ENCODE results near the gene TMEM131.

DNA sequence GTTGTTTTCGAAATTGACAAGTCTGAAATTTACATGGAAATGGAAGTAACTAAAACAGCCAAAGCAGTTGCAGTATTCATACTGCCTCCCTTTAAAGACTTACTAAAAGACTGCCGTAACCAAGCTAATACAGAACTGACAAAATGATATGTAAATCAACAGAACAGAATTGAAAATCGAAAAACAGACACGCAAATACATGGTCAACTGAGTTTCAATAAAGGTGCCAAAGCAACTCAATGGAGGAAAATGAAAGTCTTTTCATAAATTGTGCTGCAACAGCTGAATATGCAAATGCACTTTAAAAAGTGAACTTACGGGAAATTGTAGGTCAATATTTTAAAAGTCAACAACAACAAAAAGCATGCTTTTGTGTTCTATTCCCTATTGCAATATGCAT, 34.2 kb downstream of the TMEM131 start:
- TF ChIP-seq, protein P1, sequence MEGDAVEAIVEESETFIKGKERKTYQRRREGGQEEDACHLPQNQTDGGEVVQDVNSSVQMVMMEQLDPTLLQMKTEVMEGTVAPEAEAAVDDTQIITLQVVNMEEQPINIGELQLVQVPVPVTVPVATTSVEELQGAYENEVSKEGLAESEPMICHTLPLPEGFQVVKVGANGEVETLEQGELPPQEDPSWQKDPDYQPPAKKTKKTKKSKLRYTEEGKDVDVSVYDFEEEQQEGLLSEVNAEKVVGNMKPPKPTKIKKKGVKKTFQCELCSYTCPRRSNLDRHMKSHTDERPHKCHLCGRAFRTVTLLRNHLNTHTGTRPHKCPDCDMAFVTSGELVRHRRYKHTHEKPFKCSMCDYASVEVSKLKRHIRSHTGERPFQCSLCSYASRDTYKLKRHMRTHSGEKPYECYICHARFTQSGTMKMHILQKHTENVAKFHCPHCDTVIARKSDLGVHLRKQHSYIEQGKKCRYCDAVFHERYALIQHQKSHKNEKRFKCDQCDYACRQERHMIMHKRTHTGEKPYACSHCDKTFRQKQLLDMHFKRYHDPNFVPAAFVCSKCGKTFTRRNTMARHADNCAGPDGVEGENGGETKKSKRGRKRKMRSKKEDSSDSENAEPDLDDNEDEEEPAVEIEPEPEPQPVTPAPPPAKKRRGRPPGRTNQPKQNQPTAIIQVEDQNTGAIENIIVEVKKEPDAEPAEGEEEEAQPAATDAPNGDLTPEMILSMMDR (conservative IDR thresholded peaks at IDR 0.05) = no peak
- no peak for TF ChIP-seq ZFX (IDR thresholded peaks at IDR 0.05)
